ENCODE measurements around the gene KIF5C.
A peak's percentile ranks its signal among the peaks of the same experiment; 100 is the strongest.

KIF5C gene

DNA sequence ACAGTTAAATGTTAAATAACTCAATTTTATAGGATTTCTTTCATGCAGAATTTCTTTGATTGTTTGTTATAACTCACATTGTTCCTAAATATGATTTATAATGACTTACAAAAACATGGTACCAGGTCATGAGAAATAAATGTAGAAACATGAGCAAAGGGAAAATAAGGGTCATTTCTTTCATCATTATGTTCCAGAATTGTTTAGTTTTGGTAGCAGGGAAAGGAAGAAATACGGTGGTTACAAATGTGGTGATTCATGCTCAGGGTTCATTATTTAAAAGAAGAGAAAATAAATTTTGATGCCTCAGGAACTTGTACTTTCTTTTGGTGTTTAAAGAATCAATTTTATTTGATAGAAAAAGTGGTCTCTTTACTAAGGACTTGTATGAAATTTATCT lies 167.9 kb downstream of the KIF5C start:
- peak; percentile 26 for DNase-seq (ENCODE audit: low read depth)

DNA sequence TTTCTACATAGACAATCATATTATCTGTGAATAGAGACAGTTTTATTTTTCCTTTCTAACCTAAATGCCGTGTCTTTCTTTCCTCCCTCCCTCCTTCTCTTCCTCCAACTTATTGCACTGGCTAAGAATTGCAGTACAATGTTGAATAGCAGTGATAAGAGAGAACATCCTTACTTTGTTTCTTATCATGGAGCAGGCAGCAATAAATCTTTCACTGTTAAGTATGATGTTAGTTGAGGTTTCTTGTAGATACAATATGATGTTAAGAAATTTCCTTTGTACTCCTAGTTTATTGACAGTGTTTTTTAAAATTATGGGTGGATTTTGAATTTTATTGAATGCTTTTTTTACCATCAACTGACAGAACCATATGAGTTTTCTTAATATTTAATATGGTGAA lies 169.5 kb downstream of the KIF5C start:
- DNase-seq (ENCODE audit: low read depth), result no peak

DNA sequence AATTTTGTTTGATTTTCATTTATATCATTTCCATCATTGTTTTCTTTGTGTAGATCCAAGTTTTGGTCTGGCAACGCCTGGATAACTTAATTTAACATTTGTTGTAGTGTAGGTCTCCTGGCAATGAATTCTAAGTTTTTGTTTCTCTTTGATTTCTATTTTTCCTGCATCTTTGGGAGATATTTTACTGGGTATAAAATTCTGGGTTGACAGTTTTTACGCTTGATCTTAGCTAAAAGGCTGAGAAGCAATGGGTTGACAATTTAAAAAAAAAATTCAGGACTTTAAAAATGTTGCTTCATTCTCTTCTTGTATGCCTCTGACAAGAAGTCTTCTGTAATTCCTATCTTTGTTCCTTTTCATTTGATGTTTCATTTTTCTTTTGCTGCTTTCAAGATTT lies 172.1 kb downstream of the KIF5C start:
- no peak for DNase-seq (ENCODE audit: low read depth)

DNA sequence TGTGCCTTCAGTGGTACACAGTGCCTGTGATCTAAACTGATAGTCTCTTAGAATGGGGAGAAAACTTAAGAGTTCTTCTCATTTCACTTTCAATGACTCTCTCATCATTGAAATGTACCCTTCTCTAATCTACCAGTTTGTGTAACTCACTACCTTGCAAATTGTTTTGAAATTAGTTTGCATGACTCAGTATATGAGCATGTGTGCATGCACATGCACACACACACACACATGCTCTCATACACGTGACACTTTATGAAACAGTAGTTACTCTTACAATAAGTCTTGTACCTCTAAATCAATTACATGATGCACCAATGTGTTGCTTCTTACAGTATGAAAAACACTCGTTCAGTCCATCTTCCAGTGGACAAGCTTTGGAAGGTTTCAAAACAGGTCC lies 174.1 kb downstream of the KIF5C start:
- DNase-seq (ENCODE audit: low read depth), result peak; percentile 17

DNA sequence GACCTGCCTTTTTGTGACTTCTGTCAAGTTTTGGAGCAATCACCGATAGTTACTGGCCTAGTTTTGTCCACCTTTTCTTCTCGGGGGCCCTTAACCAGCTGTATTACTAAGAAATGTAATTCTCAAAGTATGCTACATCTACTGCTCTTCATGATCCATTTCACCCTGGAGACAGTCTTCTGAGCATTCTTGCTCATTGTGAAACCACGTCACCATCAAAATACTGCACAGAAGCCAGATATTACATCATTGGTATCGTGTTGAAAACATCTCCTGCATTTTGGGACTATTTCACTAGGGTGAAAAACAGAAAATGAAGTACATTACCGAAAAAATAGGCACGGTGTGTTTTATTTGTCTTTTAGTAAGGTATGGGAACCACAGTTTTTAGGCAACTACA lies 175.2 kb downstream of the KIF5C start:
- peak; percentile 68 for DNase-seq (ENCODE audit: low read depth)

DNA sequence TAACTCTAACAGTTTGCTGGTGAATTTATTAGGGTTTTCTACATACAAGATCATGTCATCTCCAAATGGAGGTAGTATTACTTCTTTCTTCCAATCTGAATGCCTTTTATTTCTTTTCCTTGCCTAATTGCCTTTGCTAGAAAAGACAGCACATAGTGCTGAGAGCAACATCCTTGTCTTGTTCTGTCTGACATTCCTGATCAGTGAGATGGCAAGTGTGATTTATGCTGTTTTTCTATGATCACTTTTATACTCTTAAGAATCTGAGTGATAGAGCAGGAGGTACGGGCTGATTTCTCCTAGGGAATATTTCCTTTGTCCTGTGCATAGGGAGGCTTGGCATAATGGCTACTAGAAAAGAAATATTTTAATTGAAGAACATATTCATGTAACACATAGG lies 180.7 kb downstream of the KIF5C start:
- DNase-seq (ENCODE audit: low read depth), result peak; percentile 24

DNA sequence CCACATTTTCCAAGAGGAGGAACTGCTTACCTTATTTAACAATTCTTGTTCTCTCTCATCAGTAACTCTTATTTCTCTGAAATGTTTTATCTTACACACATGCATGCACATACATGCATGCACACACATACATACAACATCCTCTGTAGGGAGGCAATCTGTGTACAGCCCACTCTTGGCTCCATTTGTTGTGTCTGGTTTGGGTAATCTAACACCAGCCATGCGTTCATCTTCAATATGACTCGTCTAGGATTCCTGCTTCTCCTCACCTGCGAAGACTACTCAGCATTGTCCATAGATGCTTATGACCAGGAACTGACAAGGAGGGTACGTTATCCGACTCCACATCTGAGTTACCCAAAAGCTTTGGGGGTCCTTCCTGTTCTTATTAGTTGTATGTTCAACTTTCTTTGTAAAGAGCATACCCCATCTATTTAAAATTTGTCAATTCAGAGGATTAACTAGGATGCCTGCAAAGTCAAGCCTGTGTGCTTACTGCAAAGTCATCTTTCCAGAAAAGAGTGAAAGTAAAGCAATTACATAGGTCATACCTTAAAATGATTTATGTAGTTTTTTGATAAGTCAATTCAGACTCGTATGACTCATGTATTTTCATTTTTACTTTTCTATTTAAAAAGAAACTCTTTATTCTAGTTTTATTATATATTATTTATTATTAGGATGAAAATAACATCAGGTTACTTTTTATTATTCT lies 181.7 kb downstream of the KIF5C start:
- no peak for DNase-seq (ENCODE audit: low read depth)

DNA sequence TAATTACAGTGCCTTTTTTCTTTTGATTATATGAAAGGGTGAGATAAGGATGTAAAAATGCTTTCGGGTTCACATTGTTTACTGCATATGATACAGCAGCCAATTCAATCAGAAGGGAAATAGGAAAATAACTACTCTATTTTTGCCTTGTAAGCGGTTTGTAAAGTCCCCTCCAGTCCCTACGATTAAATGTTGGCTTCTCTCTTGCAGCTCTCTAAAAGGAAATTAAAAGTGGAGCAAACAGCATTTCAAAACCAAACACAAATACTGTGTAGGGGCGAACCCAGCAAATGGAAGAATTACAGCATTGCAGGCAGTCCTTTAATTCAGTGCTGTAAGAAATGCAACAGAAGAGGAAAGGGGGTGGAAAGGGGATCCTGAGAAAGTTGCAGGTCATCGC lies 182.4 kb downstream of the KIF5C start:
- DNase-seq (ENCODE audit: low read depth), result no peak

DNA sequence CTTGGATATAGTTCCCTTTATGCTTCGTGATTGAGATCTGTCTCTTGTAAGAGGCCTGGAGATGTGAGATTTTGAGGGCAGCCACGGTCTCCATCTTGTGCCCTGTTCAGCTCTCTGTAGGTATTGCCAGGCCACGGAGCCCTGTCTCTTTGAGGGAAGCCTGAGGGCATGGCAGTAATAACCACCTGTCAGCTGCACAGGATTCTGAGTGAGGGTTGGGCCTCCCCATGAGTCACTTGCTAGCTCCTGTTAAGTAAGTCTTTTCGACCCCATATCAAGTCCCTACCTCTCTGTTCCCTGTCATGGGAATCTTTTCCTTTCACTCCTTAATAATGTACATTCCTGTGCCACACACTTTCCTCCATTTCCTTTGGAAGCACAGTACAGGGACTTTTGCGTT lies 183.9 kb downstream of the KIF5C start:
- no peak for DNase-seq (ENCODE audit: low read depth)

DNA sequence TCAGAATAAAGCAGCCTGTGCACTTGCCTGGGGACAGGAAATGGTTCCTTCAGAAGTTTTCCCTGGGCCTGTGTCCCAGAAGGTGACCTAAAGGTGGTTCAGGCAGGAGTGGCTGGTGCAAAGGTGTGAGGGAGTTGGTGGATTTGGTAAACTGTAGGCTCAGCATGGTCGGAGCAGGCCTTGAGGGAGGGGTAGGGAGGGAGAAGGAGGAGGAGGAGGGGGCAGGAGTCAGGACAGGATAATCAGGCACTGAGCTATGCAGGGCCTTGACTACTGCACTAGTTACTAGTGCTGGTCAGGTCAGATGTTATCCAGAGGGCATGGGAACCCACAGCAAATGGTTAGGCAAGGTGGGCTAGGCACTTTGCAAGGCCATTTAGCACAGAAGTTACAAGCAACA lies 184.8 kb downstream of the KIF5C start:
- DNase-seq (ENCODE audit: low read depth), result no peak

DNA sequence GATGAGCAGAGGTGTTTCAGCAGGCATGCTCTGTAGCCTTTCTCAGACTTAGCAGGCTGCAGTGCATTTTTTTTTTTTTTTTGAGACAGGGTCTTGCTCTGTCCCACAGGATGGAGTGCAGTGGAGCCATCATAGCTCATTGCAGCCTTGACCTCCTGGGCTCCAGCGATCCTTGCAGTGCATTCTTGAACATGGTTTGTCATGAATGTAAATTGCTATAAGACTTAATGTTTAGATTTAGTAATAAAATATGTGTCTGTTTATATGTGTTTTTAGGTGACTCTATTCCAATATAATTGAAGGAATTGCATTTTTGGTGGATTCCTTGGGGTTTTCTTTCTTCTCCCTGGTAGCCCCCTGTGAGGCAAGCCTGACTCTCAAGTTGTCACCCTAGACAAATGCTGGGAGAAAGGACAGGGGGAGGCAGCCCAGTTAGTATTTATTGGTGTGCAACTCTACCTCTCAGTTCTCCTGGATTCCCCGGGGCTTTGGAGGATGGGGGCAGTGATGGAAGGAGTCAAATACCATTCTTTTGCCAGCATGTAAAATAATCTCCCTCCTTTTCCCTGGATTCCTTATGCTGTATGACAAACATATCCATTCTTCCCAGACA lies 186.2 kb downstream of the KIF5C start:
- DNase-seq (ENCODE audit: low read depth), result no peak

DNA sequence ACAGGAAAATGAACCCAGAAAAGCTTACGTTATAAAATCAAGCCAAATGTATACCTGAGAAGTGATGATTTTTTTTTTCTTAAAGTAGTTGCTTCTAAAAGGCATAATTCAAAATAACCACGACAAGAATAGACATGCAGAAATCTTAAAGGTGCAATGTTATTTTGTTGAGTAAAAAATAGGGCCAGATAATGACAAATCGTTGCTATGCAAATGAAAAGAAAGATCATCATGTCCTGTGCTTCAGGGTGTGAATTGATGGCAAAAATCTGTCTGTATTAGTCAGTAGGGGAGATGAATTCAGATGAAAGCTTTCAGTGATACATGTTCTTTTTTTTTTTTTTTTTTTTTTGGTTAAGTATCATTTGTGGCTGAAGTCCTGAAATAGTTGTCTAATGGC lies 187.5 kb downstream of the KIF5C start:
- no peak for DNase-seq (ENCODE audit: low read depth)

DNA sequence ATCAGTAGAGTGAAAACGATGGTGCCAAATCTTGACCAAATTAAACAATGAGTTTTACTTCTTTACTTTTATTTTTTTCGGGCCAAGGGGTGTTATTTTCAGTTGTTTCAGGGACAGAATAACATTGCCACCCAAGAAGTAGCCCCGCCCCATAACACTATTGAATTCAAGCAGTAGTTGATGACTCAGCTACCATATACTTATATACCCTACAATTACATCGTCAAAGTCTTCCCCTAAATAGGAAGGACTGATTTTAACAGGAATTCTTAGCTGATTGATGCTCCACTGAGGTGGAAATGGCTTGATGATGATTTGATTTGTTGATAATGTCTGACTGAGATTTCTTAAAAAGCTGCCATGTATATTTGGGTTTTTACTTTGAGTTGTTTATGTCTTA lies 188.2 kb downstream of the KIF5C start:
- no peak for DNase-seq (ENCODE audit: low read depth)

DNA sequence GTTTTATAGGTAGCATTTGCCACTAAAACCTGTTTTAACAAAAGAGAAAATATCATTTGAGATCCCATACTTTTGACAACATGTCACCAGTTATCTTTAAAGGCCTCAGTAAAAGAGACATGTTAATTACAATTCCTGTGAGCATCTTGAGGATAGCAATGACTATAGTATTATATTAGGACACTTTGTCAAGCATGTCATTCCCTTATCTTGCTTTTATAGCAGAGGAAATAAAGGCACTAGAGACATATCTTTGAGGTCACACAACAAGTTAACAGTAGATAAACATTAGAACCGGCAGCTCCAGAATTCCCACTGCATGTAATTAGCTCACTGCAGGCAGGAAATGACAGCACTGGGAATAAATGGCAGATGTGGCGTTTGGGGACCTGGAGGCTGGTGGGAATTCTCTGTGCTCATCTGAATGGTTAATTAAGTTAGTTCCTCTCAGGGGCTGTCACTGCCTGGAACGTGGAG lies 189.4 kb downstream of the KIF5C start:
- DNase-seq (ENCODE audit: low read depth), result no peak

DNA sequence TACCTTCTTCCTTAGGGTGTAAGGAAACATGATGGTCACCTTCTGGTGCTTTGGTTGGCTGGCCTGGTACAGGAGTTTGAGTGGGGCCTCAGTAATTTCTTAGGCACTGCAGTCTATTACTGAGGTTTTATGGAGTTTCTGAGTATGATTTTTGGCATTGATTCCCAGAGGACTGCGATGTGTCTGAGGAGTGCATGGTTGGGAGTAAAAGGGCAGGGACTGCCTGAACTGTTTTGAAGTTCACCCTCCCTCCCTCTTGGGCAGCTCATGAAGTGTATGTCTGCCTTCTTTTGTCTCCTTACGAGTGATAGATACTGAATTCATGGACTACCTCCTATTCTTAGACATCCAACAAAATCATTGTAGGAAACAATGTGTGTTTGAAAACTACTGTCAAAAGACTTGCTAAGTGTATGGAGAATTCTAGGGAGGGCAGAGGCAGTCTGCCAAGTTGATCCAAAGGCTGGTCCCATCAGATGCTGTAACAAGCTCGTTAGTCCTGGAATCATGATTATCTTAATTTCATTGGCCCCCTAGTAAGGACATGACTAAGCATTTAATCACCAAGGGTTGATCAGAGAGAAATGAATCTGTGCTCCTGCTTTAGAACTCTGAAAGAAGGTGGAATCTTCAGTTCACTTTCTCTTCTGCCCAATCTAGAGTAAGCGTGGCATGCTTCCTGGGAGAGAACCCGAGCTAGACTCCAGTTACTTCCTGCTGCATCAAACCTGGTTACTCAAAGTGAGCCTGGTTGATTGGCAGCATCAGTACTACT lies 190.0 kb downstream of the KIF5C start:
- DNase-seq (ENCODE audit: low read depth), result no peak

DNA sequence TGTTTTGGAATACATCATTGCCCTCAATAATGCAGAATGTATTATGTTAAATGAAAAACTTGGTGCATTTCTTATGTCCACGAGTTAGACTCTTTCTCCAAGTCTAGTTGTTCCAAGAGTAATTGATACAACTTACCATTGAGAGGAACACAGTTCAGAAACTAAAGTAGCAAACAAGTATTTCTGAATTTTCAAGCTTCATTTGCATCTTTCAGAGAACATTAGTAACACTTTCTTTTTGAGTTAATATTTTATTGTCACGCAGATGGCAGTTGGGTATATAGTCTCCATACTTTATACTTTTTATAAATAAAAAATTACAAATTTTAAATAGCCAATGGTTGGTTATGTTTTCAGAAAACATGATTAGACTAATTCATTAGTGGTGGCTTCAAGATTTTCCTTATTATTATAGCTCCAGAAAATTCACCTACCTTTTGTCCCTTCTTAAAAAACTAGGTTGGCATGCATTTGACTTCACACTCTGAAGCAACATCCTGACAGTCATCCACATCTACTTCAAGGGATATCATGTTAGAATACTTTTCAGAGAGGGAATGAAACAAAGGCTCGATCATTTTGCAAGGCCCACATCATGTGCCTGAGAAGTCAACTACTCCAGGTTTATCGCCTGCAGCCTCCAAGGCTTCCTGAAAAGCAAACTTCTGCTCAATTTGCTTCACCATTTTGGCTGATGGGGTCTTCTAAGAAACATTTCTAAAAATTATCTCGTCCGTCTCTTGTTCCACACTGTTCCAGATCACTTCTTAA lies 193.4 kb downstream of the KIF5C start:
- DNase-seq (ENCODE audit: low read depth), result no peak

DNA sequence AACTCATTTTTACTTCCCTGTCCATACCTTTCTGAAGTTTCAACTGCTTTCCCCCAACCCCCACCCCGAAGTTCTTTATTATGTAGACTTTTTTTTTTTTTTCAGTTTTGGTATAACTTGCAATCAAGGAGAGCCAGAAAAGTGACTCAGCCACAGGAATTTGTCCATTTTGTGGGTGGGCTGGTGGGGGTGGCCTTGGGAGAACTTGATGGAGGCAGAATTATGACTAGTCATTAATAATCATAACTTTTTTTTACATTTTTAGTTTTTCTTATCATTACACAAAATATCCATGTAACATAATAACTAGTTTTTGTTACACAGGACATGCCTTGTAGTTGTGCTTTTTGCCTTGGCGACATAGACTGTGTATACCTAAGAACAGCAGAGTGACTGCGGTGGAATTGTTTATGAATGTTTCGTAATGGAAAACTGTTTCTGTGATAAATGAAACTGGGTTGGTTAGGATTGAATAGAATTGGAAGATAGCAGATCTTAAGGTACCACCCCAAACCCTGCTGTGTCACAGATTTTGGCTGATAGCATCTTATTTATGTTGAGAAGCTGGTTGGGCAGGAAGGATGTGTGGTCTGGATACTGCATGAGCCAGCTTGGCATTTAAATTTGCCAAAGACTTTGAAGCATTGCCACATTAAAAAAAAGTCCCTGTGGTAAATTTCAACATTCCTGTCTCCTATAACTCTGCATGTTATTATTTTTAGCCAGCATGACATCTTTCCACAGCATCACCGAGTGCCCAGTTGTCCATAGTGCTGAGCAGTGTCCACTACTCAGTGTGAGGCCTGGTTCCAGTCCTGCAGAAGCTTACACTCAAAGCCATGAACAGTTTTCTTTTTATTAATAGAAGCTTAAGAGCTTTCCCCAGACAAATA lies 194.2 kb downstream of the KIF5C start:
- DNase-seq (ENCODE audit: low read depth), result peak; percentile 85

DNA sequence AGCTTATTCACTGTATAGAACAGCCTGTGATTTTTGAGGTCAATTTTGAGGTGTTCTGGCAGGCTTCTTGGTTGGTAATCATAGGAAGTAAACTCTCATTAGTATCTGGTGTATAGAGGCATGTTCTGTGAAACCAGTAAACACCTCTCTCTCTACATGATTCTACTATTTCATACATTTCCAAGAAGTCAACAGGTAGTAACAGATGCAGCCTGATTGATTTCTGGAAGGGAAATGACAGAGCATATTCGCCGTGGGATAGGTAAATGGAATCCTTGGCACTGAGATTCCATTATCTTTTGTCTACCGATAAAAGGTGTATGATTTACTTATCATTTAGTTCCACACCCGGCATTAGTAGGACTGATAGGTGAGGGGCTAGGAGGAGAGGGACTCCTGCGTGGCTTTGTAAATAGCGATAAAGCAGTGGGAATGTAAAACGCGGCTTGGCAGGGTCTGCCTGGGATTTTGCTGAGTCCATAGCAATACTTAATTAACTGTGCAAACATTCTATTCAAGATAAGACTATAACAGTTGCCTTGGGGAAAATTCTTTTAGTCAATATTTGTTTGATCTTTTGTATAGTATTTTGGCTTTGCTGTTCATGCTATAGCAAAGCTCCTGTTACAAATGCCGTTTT lies 195.8 kb downstream of the KIF5C start:
- DNase-seq (ENCODE audit: low read depth), result no peak

DNA sequence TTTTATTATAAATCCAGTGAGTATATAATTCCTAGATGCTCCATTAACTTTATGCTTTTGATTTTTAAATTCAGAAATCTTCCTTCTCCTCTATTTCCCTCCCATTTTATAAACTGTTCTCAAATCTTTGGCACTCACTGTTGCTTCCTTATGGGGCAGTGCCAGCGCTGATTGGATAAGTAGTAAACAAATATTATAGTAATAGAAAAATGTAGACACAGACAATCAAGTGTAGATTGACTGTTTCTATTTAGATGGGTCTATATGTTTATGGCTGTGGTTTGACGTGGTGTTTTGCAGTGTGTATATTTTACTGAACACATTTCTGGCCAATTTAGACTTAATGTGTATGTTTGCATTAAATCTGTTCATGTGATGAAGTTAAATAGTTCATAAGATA lies 200.1 kb downstream of the KIF5C start:
- DNase-seq (ENCODE audit: low read depth), result no peak

DNA sequence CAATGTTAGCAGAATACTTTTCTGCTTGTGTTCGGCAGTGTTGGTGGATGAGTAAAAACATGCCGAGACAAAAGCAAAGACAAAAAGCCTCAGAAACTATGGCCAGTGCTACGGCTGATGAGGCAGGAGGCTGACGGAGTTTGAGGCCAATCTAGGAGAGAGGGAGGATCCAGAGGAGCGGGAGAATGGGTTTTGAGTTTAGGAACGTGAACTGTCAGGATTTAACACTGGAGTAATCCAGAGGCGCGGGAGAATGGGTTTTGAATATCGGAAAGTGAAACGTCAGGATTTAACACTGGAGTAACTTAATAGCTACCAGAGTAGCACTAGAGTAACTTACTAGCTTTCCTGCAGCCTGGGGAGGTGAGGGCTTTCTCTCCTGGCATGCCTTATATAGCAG lies 200.8 kb downstream of the KIF5C start:
- peak; percentile 29 for DNase-seq (ENCODE audit: low read depth)
